Chondrocyte (in vitro differentiated cells): ENCODE measurements around the gene RPP38. TPM values are rescaled to one million over a fixed set of nuclear protein-coding genes. Genes with fewer than 3 reads are reported as not detected.

Experiments used
- DNase-seq: peaks from one replicate; pipeline ENCODE4 v3.0.0; 2021; ENCODE audit warnings: mixed read lengths, low spot score
- H3K27ac Mint-ChIP-seq: one replicate; pipeline ENCODE4 v1.8.0; 2021; ENCODE audit warnings: mild to moderate bottlenecking, moderate library complexity, mixed read lengths; ENCODE audit not compliant: unreplicated experiment
- H3K27me3 Mint-ChIP-seq: 2 replicates; pipeline ENCODE4 v1.8.0; 2021; ENCODE audit warnings: low read depth, mixed read lengths
- H3K36me3 Mint-ChIP-seq: 2 replicates; pipeline ENCODE4 v1.8.0; 2021; ENCODE audit warnings: low read depth, mixed read lengths
- H3K4me1 Mint-ChIP-seq: 2 replicates; pipeline ENCODE4 v1.8.0; 2021; ENCODE audit warnings: low read depth, mild to moderate bottlenecking, mixed read lengths
- H3K4me3 Mint-ChIP-seq: one replicate; pipeline ENCODE4 v1.8.0; 2021; ENCODE audit warnings: mild to moderate bottlenecking, moderate library complexity, mixed read lengths; ENCODE audit not compliant: unreplicated experiment
- H3K9me3 Mint-ChIP-seq: 2 replicates; pipeline ENCODE4 v1.8.0; 2021; ENCODE audit warnings: low read depth, mixed read lengths
- total RNA-seq: library from RNA; stranded (reverse); gene quantifications from 3 replicates; pipeline ENCODE4 v1.2.1, GENCODE V29; 2021
- TF ChIP-seq, protein P1 (sequence below): fragments of 200-600 bp; sonication (generic); IDR thresholded peaks from 2 replicates; pipeline ENCODE4 v1.5.0; 2021; ENCODE audit warnings: antibody characterized with exemption, mild to moderate bottlenecking, moderate library complexity

RPP38 gene
- total RNA-seq, 1 donor from 2014 or later = 14.3 TPM

- H3K4me1 Mint-ChIP-seq = peaks cover 4% of the 10 kb centered on the region
- DNase-seq = no peak
Measured at GRCh38 chr10:15072358-15072757, 24.8 kb upstream of the RPP38 start.

GRCh38 chr10:15075421-15075820 lies 21.7 kb upstream of the RPP38 start:
- no peak for DNase-seq
- TF ChIP-seq, protein P1, sequence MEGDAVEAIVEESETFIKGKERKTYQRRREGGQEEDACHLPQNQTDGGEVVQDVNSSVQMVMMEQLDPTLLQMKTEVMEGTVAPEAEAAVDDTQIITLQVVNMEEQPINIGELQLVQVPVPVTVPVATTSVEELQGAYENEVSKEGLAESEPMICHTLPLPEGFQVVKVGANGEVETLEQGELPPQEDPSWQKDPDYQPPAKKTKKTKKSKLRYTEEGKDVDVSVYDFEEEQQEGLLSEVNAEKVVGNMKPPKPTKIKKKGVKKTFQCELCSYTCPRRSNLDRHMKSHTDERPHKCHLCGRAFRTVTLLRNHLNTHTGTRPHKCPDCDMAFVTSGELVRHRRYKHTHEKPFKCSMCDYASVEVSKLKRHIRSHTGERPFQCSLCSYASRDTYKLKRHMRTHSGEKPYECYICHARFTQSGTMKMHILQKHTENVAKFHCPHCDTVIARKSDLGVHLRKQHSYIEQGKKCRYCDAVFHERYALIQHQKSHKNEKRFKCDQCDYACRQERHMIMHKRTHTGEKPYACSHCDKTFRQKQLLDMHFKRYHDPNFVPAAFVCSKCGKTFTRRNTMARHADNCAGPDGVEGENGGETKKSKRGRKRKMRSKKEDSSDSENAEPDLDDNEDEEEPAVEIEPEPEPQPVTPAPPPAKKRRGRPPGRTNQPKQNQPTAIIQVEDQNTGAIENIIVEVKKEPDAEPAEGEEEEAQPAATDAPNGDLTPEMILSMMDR = no peak
- no peak overlapping the region for H3K27ac Mint-ChIP-seq
- H3K4me3 Mint-ChIP-seq = no peak overlapping the region
- peaks cover 9% of the 10 kb centered on the region for H3K9me3 Mint-ChIP-seq
- H3K27me3 Mint-ChIP-seq = no peaks in the 10 kb centered on the region
- peaks cover 10% of the 10 kb centered on the region for H3K36me3 Mint-ChIP-seq
- peaks cover 4% of the 10 kb centered on the region for H3K4me1 Mint-ChIP-seq

More at GRCh38 chr10:15072358-15072757, 24.8 kb upstream of the RPP38 start:
- H3K36me3 Mint-ChIP-seq = peaks cover 14% of the 10 kb centered on the region
- H3K27ac Mint-ChIP-seq = no peak overlapping the region
- H3K27me3 Mint-ChIP-seq = no peaks in the 10 kb centered on the region
- no peak overlapping the region for H3K4me3 Mint-ChIP-seq
- H3K9me3 Mint-ChIP-seq = peaks cover 13% of the 10 kb centered on the region
- TF ChIP-seq, protein P1 = no peak

DNA sequence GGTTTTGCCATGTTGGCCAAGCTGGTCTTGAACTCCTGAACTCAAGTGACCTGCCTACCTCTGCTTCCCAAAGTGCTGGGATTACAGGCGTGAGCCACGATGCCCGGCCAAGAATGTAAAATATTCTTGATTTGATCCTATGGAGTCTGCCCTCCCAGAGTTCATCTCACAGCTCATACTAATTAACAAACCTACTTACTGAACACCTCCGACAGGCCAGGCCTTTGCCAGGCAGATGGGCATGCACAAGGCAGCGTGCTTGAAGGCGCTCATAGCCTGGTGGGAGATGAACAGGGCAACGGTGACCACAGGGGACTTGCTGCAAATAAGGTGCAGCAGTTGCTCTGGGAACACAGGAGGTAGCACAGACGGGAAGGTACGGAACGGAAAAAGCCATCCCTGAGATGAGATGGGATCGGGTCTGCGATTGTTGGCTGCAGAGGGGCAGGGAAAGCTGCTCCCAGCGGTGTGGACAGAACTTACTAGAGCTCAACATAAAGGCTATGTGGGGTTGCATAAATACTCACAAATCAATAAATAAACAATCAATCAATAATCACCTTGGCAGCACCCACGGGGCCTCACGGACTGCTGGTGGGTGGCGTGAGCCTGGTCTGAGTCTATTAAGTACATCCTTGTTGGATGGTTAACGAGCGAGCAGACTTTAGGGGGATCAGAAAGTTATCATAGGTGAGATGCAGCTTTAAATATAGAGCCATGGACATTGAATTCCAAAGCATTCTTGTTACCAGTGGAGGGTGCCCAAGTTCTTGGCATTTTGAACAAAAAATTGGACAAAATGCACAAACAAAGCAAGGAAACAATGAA lies 13.3 kb upstream of the RPP38 start:
- H3K4me1 Mint-ChIP-seq = peaks cover 7% of the 10 kb centered on the region
- H3K27ac Mint-ChIP-seq = peak overlapping the region; percentile 9
- no peak for DNase-seq
- peak overlapping the region; percentile 38 for H3K4me3 Mint-ChIP-seq
- H3K27me3 Mint-ChIP-seq = no peaks in the 10 kb centered on the region
- no peaks in the 10 kb centered on the region for H3K36me3 Mint-ChIP-seq
- TF ChIP-seq, protein P1 = no peak
- no peaks in the 10 kb centered on the region for H3K9me3 Mint-ChIP-seq

GRCh38 chr10:15084502-15084922 lies 12.6 kb upstream of the RPP38 start:
- H3K4me1 Mint-ChIP-seq = peaks cover 7% of the 10 kb centered on the region
- no peak for DNase-seq
- TF ChIP-seq, protein P1 = peak; percentile 70
- peak overlapping the region; percentile 38 for H3K4me3 Mint-ChIP-seq
- peak overlapping the region; percentile 9 for H3K27ac Mint-ChIP-seq
- H3K27me3 Mint-ChIP-seq = no peaks in the 10 kb centered on the region
- no peaks in the 10 kb centered on the region for H3K9me3 Mint-ChIP-seq
- no peaks in the 10 kb centered on the region for H3K36me3 Mint-ChIP-seq

DNA sequence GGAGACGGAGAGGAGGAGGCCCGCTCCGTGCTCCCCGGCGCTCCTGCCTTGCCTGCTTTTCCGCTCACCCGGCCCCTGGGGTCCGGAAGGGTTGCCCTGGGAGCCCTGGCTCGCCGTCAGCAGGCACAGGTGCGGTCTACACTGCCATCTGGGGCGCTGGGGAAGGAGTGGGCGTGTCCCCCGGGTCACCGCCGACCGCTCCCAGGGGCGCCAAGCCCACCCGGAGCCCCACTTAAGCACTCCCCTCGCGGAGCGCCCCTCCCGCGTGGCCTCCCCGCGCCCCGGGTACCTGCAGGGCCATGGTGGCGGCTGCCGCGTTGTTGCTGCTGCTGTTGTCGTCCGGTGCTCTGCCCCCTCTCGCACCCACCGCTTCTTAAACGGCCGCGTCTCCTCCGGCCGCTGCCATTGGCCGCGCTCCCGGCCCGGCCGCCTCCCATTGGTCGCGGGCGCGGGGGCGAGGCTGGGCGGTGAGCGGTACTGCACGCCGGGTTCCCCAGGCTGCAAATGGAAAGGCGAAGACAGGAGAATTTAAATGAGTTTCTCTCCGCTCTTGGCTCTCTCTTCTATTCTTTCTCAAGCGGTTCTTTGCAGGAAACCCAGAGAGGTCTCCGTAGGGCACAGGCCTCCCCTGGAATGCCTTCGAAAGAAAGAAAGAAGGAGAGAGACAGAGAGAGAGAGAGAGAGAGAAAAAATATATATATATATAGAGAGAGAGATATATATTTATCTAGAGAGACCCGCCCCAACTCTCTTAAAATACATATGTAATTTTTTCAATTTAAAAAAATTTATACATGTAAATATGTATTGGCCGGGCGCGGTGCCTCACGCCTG lies 8.5 kb upstream of the RPP38 start, which contains the start of gene ACBD7:
Gene ACBD7 (minus strand): TSS at position 349 of the 834 bp plus-strand sequence. CDS start 48 bp downstream, at position 301.
- H3K4me1 Mint-ChIP-seq = peaks cover 17% of the 10 kb centered on the region
- TF ChIP-seq, protein P1 = peak; percentile 68
- no peak within 1 kb of the TSS for H3K27ac Mint-ChIP-seq
- peaks cover 5% of the 10 kb centered on the region for H3K27me3 Mint-ChIP-seq
- no peak for DNase-seq
- no peaks in the 10 kb centered on the region for H3K9me3 Mint-ChIP-seq
- peaks cover 1% of the 10 kb centered on the region for H3K36me3 Mint-ChIP-seq
- peak within 1 kb of the TSS; percentile 68 for H3K4me3 Mint-ChIP-seq
